ENCODE results near the gene TXNDC17. TPM values are rescaled to one million over a fixed set of nuclear protein-coding genes. Genes with fewer than 3 reads are reported as not detected.
A peak's percentile ranks its signal among the peaks of the same experiment; 100 is the strongest.

The TXNDC17 gene
- total and polyA plus RNA-seq, 9 of the 15 experiments (the other 6 are each of a cell fraction or from before 2014, with no cell fraction given) = 108 to 759 (median 179) TPM

DNA sequence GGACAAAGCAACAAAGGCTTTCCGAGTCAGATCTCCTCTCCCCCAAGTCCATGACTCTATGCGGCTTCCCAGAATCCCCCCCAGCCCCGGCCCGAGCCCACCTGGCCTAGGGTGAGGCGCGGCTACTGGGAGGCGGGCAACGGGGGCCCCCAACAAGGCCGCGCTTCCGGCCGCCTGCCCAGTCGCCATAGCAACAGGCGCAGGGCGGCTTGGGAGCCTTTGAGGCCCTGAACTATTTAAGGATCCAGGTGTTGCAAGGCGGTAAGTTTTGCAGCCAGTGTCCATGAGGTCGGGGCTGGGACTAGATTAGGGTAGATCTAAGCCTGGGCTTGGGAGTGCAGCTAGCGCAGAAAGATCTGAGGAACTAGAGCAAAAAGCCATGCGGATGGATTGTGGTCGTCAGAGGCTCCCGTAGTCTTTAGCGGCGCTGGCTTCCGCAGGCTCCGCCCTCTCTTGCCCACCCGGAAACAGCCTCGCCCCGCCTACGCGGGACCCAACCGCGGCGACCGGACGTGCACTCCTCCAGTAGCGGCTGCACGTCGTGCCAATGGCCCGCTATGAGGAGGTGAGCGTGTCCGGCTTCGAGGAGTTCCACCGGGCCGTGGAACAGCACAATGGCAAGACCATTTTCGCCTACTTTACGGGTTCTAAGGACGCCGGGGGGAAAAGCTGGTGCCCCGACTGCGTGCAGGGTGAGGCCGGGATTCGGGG is at the start of gene TXNDC17, which contains the start of gene KIAA0753 (continued):
- TF ChIP-seq, protein P1, sequence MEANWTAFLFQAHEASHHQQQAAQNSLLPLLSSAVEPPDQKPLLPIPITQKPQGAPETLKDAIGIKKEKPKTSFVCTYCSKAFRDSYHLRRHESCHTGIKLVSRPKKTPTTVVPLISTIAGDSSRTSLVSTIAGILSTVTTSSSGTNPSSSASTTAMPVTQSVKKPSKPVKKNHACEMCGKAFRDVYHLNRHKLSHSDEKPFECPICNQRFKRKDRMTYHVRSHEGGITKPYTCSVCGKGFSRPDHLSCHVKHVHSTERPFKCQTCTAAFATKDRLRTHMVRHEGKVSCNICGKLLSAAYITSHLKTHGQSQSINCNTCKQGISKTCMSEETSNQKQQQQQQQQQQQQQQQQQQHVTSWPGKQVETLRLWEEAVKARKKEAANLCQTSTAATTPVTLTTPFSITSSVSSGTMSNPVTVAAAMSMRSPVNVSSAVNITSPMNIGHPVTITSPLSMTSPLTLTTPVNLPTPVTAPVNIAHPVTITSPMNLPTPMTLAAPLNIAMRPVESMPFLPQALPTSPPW (CRISPR knock-in tag; IDR thresholded peaks at IDR 0.05) = peak; percentile 71
- TF ChIP-seq, protein P2, sequence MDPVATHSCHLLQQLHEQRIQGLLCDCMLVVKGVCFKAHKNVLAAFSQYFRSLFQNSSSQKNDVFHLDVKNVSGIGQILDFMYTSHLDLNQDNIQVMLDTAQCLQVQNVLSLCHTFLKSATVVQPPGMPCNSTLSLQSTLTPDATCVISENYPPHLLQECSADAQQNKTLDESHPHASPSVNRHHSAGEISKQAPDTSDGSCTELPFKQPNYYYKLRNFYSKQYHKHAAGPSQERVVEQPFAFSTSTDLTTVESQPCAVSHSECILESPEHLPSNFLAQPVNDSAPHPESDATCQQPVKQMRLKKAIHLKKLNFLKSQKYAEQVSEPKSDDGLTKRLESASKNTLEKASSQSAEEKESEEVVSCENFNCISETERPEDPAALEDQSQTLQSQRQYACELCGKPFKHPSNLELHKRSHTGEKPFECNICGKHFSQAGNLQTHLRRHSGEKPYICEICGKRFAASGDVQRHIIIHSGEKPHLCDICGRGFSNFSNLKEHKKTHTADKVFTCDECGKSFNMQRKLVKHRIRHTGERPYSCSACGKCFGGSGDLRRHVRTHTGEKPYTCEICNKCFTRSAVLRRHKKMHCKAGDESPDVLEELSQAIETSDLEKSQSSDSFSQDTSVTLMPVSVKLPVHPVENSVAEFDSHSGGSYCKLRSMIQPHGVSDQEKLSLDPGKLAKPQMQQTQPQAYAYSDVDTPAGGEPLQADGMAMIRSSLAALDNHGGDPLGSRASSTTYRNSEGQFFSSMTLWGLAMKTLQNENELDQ (CRISPR knock-in tag; IDR thresholded peaks at IDR 0.05; ENCODE audit: borderline replicate concordance) = no peak
- TF ChIP-seq MAZ (CRISPR knock-in tag; conservative IDR thresholded peaks at IDR 0.05 in 1 of 2, IDR thresholded peaks at IDR 0.05 in 1 of 2) = no peak; a peak in 2 of 4 replicates
- TF ChIP-seq YBX1 (IDR thresholded peaks at IDR 0.05) = no peak
- TF ChIP-seq RBM39 (optimal IDR thresholded peaks at IDR 0.05; ENCODE audit: low read depth, low read length) = no peak
- TF ChIP-seq, protein P3, sequence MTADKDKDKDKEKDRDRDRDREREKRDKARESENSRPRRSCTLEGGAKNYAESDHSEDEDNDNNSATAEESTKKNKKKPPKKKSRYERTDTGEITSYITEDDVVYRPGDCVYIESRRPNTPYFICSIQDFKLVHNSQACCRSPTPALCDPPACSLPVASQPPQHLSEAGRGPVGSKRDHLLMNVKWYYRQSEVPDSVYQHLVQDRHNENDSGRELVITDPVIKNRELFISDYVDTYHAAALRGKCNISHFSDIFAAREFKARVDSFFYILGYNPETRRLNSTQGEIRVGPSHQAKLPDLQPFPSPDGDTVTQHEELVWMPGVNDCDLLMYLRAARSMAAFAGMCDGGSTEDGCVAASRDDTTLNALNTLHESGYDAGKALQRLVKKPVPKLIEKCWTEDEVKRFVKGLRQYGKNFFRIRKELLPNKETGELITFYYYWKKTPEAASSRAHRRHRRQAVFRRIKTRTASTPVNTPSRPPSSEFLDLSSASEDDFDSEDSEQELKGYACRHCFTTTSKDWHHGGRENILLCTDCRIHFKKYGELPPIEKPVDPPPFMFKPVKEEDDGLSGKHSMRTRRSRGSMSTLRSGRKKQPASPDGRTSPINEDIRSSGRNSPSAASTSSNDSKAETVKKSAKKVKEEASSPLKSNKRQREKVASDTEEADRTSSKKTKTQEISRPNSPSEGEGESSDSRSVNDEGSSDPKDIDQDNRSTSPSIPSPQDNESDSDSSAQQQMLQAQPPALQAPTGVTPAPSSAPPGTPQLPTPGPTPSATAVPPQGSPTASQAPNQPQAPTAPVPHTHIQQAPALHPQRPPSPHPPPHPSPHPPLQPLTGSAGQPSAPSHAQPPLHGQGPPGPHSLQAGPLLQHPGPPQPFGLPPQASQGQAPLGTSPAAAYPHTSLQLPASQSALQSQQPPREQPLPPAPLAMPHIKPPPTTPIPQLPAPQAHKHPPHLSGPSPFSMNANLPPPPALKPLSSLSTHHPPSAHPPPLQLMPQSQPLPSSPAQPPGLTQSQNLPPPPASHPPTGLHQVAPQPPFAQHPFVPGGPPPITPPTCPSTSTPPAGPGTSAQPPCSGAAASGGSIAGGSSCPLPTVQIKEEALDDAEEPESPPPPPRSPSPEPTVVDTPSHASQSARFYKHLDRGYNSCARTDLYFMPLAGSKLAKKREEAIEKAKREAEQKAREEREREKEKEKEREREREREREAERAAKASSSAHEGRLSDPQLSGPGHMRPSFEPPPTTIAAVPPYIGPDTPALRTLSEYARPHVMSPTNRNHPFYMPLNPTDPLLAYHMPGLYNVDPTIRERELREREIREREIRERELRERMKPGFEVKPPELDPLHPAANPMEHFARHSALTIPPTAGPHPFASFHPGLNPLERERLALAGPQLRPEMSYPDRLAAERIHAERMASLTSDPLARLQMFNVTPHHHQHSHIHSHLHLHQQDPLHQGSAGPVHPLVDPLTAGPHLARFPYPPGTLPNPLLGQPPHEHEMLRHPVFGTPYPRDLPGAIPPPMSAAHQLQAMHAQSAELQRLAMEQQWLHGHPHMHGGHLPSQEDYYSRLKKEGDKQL (CRISPR knock-in tag; IDR thresholded peaks at IDR 0.05; ENCODE audit: borderline replicate concordance) = no peak
- TF ChIP-seq SP1 (CRISPR knock-in tag; IDR thresholded peaks at IDR 0.05) = peak; percentile 61; the same call in 1 of the 2 replicates
- TF ChIP-seq POLR2B (IDR thresholded peaks at IDR 0.05; ENCODE audit: low read depth, partially characterized antibody) = peak; percentile 83
- TF ChIP-seq TEAD1 (CRISPR knock-in tag; IDR thresholded peaks at IDR 0.05) = no peak
- no peak for TF ChIP-seq ZNF24 (IDR thresholded peaks at IDR 0.05)
- TF ChIP-seq ZNF644 (tag; IDR thresholded peaks at IDR 0.05; ENCODE audit: low read depth) = no peak
- TF ChIP-seq, protein P4, sequence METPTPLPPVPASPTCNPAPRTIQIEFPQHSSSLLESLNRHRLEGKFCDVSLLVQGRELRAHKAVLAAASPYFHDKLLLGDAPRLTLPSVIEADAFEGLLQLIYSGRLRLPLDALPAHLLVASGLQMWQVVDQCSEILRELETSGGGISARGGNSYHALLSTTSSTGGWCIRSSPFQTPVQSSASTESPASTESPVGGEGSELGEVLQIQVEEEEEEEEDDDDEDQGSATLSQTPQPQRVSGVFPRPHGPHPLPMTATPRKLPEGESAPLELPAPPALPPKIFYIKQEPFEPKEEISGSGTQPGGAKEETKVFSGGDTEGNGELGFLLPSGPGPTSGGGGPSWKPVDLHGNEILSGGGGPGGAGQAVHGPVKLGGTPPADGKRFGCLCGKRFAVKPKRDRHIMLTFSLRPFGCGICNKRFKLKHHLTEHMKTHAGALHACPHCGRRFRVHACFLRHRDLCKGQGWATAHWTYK (CRISPR knock-in tag; IDR thresholded peaks at IDR 0.05) = no peak
- TF ChIP-seq, protein P5, sequence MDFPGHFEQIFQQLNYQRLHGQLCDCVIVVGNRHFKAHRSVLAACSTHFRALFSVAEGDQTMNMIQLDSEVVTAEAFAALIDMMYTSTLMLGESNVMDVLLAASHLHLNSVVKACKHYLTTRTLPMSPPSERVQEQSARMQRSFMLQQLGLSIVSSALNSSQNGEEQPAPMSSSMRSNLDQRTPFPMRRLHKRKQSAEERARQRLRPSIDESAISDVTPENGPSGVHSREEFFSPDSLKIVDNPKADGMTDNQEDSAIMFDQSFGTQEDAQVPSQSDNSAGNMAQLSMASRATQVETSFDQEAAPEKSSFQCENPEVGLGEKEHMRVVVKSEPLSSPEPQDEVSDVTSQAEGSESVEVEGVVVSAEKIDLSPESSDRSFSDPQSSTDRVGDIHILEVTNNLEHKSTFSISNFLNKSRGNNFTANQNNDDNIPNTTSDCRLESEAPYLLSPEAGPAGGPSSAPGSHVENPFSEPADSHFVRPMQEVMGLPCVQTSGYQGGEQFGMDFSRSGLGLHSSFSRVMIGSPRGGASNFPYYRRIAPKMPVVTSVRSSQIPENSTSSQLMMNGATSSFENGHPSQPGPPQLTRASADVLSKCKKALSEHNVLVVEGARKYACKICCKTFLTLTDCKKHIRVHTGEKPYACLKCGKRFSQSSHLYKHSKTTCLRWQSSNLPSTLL (IDR thresholded peaks at IDR 0.05) = no peak
- no peak for TF ChIP-seq ARID2 (IDR thresholded peaks at IDR 0.05)

Measured in K562 (cell line).